ENCODE data around the gene ADGRV1. TPM values are rescaled to one million over a fixed set of nuclear protein-coding genes. Genes with fewer than 3 reads are reported as not detected.
A peak's percentile ranks its signal among the peaks of the same experiment; 100 is the strongest.
"Not testable (repeated sequence)": the region's sequence is repeated elsewhere in the genome, so short reads cannot be mapped to it uniquely, and the experiment has no call there.

The ADGRV1 gene
- polyA plus RNA-seq, 3 donors, result 0.18 to 0.33 TPM; not detected in 1

DNA sequence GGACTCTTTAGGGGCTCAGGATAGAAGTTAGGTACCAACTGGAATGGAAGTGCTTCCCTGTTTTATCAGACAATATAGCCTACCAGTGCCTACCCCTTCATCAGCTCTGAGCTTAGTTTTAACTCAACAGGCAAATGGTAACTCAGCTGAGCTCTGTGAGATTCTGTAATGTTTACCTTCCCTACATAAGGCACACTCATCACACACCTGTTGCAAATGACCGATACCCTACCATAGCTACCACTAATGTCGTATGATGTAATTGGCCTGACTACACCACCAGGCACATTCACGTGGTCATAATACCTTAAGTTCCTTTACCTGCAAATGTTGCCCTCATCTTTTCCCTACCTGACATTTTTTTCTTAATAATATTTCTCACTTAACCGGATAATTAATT is 254.8 kb downstream of the ADGRV1 start:
- WGBS (ENCODE audit: insufficient coverage), result 98% methylated on average over 3 of the region's 4 CpGs
- intact Hi-C loops (cut with micrococcal nuclease), result no loop called here
- no peaks in the 10 kb centered on the region for H3K9me3 Mint-ChIP-seq
- TF ChIP-seq, protein P1, sequence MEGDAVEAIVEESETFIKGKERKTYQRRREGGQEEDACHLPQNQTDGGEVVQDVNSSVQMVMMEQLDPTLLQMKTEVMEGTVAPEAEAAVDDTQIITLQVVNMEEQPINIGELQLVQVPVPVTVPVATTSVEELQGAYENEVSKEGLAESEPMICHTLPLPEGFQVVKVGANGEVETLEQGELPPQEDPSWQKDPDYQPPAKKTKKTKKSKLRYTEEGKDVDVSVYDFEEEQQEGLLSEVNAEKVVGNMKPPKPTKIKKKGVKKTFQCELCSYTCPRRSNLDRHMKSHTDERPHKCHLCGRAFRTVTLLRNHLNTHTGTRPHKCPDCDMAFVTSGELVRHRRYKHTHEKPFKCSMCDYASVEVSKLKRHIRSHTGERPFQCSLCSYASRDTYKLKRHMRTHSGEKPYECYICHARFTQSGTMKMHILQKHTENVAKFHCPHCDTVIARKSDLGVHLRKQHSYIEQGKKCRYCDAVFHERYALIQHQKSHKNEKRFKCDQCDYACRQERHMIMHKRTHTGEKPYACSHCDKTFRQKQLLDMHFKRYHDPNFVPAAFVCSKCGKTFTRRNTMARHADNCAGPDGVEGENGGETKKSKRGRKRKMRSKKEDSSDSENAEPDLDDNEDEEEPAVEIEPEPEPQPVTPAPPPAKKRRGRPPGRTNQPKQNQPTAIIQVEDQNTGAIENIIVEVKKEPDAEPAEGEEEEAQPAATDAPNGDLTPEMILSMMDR (IDR thresholded peaks at IDR 0.05), result no peak
- Histone ChIP-seq H3K9me3 (replicated peaks in 1 of 2; ENCODE audit: control insufficient read depth in 1 of 2, insufficient read depth in 1 of 2, low read length in 2 of 2) (no peaks in the 10 kb centered on the region), H3K27ac (ENCODE audit: low read depth in 1 of 2, low read length in 2 of 2) (no peak overlapping the region), H3K4me3 (replicated peaks in 1 of 3; ENCODE audit: low read depth in 2 of 3, low read length in 3 of 3) (no peak overlapping the region), H4K20me1 (ENCODE audit: insufficient read depth, low read length) (no peaks in the 10 kb centered on the region), H3K9ac (ENCODE audit: insufficient read depth, low read length, poor library complexity, severe bottlenecking) (no peak overlapping the region), H3K4me2 (replicated peaks; ENCODE audit: extremely low read depth, low read length, poor library complexity, severe bottlenecking) (no peak overlapping the region), H3K36me3 (replicated peaks in 1 of 2; ENCODE audit: control insufficient read depth in 1 of 2, insufficient read depth in 2 of 2, low read length in 2 of 2) (no peaks in the 10 kb centered on the region), H2AFZ (ENCODE audit: insufficient read depth, low read depth, low read length, poor library complexity, severe bottlenecking) (no peak overlapping the region), H3K27me3 (ENCODE audit: control insufficient read depth in 2 of 2, insufficient read depth in 2 of 2, low read length in 2 of 2) (no peaks in the 10 kb centered on the region), H3K4me1 (ENCODE audit: control insufficient read depth in 1 of 2, insufficient read depth in 2 of 2, low read length in 2 of 2) (no peaks in the 10 kb centered on the region), H3K79me2 (ENCODE audit: insufficient read depth, low read length) (no peaks in the 10 kb centered on the region)
- H3K27me3 Mint-ChIP-seq (ENCODE audit: low read depth in 3 of 3), result peaks cover 0 to 3% (median 0%) of the 10 kb centered on the region in 3 donors
- no peak overlapping the region for H3K4me3 Mint-ChIP-seq
- peak overlapping the region in 1 of 7 donors; percentile 57 for H3K27ac Mint-ChIP-seq
- H3K4me1 Mint-ChIP-seq, result peaks cover 2% of the 10 kb centered on the region
- no peak for DNase-seq
- no peaks in the 10 kb centered on the region for H3K36me3 Mint-ChIP-seq

DNA sequence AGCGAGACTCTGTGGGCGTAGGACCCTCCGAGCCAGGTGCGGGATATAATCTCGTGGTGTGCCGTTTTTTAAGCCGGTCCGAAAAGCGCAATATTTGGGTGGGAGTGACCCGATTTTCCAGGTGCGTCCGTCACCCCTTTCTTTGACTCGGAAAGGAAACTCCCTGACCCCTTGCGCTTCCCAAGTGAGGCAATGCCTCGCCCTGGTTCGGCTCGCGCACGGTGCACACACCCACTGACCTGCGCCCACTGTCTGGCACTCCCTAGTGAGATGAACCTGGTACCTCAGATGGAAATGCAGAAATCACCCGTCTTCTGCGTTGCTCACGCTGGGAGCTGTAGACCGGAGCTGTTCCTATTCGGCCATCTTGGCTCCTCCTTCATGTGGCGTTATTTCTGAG is 263.5 kb downstream of the ADGRV1 start:
- H3K27me3 ChIP-seq (ENCODE audit: control insufficient read depth in 2 of 2, insufficient read depth in 2 of 2, low read length in 2 of 2); H3K36me3 Mint-ChIP-seq; H3K4me2 ChIP-seq (replicated peaks; ENCODE audit: extremely low read depth, low read length, poor library complexity, severe bottlenecking); H3K4me1 ChIP-seq (ENCODE audit: control insufficient read depth in 1 of 2, insufficient read depth in 2 of 2, low read length in 2 of 2); H3K27ac Mint-ChIP-seq; H3K4me3 ChIP-seq (replicated peaks in 1 of 3; ENCODE audit: low read depth in 2 of 3, low read length in 3 of 3); H3K9me3 ChIP-seq (replicated peaks in 1 of 2; ENCODE audit: control insufficient read depth in 1 of 2, insufficient read depth in 1 of 2, low read length in 2 of 2); H3K36me3 ChIP-seq (replicated peaks in 1 of 2; ENCODE audit: control insufficient read depth in 1 of 2, insufficient read depth in 2 of 2, low read length in 2 of 2); H3K27ac ChIP-seq (ENCODE audit: low read depth in 1 of 2, low read length in 2 of 2); H3K4me1 Mint-ChIP-seq; H3K9ac ChIP-seq (ENCODE audit: insufficient read depth, low read length, poor library complexity, severe bottlenecking); H3K4me3 Mint-ChIP-seq; DNase-seq; H3K27me3 Mint-ChIP-seq (ENCODE audit: low read depth in 3 of 3); H4K20me1 ChIP-seq (ENCODE audit: insufficient read depth, low read length); intact Hi-C loops (cut with micrococcal nuclease); H3K79me2 ChIP-seq (ENCODE audit: insufficient read depth, low read length); H2AFZ ChIP-seq (ENCODE audit: insufficient read depth, low read depth, low read length, poor library complexity, severe bottlenecking): not testable (repeated sequence)
- peaks cover 0 to 12% (median 7%) of the 10 kb centered on the region in 7 donors for H3K9me3 Mint-ChIP-seq
- 92% methylated on average over 4 of the region's 26 CpGs for WGBS (ENCODE audit: insufficient coverage)

Data from CD14-positive monocyte (primary cell).